Measurements from ENCODE around the gene ABHD3. TPM values are rescaled to one million over a fixed set of nuclear protein-coding genes. Genes with fewer than 3 reads are reported as not detected.
A peak's percentile ranks its signal among the peaks of the same experiment; 100 is the strongest.
"Not testable (repeated sequence)": the region's sequence is repeated elsewhere in the genome, so short reads cannot be mapped to it uniquely, and the experiment has no call there.

The ABHD3 gene
- total RNA-seq, 6 experiments from 2014 or later, result 20.1 to 22.3 (median 21.4) TPM

- no peaks in the 10 kb centered on the region for H3K36me3 ChIP-seq
- ATAC-seq (peak in 1 of 4 donors; percentile 81), DNase-seq (no peak)
- no peak overlapping the region for H3K4me3 ChIP-seq
- no peak overlapping the region for H3K27ac ChIP-seq
- intact Hi-C loops (cut with DNase I), result no loop called here
- H3K4me1 ChIP-seq, result no peaks in the 10 kb centered on the region
- no peaks in the 10 kb centered on the region for H3K27me3 ChIP-seq
- TF ChIP-seq POLR2A (IDR thresholded peaks at IDR 0.05), result no peak
- TF ChIP-seq CTCF (IDR thresholded peaks at IDR 0.05), result no peak
- no peaks in the 10 kb centered on the region for H3K9me3 ChIP-seq
- WGBS (ENCODE audit: insufficient coverage, low coverage, low lambda C conversion rate, missing lambda C conversion rate), result 29% methylated on average over 1 of the region's 2 CpGs
These were observed 23.1 kb upstream of the ABHD3 start for GRCh38 chr18:21727702-21728101.

GRCh38 chr18:21725201-21725600, 20.6 kb upstream of the ABHD3 start:
- ATAC-seq (no peak), DNase-seq (no peak)
- Histone ChIP-seq H3K4me3 (no peak overlapping the region), H3K9me3 (no peaks in the 10 kb centered on the region), H3K36me3 (no peaks in the 10 kb centered on the region), H3K27ac (no peak overlapping the region), H3K27me3 (no peaks in the 10 kb centered on the region), H3K4me1 (no peaks in the 10 kb centered on the region)
- TF ChIP-seq POLR2A (IDR thresholded peaks at IDR 0.05), result no peak
- TF ChIP-seq CTCF (IDR thresholded peaks at IDR 0.05), result no peak
- WGBS (ENCODE audit: insufficient coverage, low coverage, low lambda C conversion rate, missing lambda C conversion rate), result 91% methylated on average over 3 of the region's 4 CpGs
- intact Hi-C loops (cut with DNase I), result no loop called here

- no peaks in the 10 kb centered on the region for H3K4me1 ChIP-seq
- DNase-seq, result no peak
- ATAC-seq, result no peak
- WGBS (ENCODE audit: insufficient coverage, low coverage, low lambda C conversion rate, missing lambda C conversion rate), result 93% methylated on average over 2 of the region's 2 CpGs
- H3K9me3 ChIP-seq, result no peaks in the 10 kb centered on the region
- TF ChIP-seq POLR2A (IDR thresholded peaks at IDR 0.05) (no peak), CTCF (IDR thresholded peaks at IDR 0.05) (no peak)
- H3K27me3 ChIP-seq, result no peaks in the 10 kb centered on the region
- H3K27ac ChIP-seq, result no peak overlapping the region
- H3K36me3 ChIP-seq, result no peaks in the 10 kb centered on the region
- intact Hi-C loops (cut with DNase I), result no loop called here
- H3K4me3 ChIP-seq, result no peak overlapping the region
These were observed 18.1 kb upstream of the ABHD3 start for GRCh38 chr18:21722687-21723086.

- H3K36me3 ChIP-seq, result no peaks in the 10 kb centered on the region
- H3K9me3 ChIP-seq, result no peaks in the 10 kb centered on the region
- DNase-seq, result no peak
- intact Hi-C loops (cut with DNase I), result no loop called here
- H3K4me1 ChIP-seq, result no peaks in the 10 kb centered on the region
- no peak overlapping the region for H3K27ac ChIP-seq
- ATAC-seq, result no peak
- WGBS (ENCODE audit: insufficient coverage, low coverage, low lambda C conversion rate, missing lambda C conversion rate), result 100% methylated on average over 1 of the region's 1 CpG
- no peaks in the 10 kb centered on the region for H3K27me3 ChIP-seq
- no peak overlapping the region for H3K4me3 ChIP-seq
- TF ChIP-seq CTCF (IDR thresholded peaks at IDR 0.05) (no peak), POLR2A (IDR thresholded peaks at IDR 0.05) (no peak)
These were observed 9.9 kb upstream of the ABHD3 start for GRCh38 chr18:21714474-21714873.

GRCh38 chr18:21707130-21707529, 2.6 kb upstream of the ABHD3 start:
- DNase-seq; intact Hi-C loops (cut with DNase I); ATAC-seq; H3K36me3 ChIP-seq; H3K27ac ChIP-seq; H3K4me3 ChIP-seq; H3K9me3 ChIP-seq; H3K4me1 ChIP-seq; H3K27me3 ChIP-seq: not testable (repeated sequence)
- WGBS (ENCODE audit: insufficient coverage, low coverage, low lambda C conversion rate, missing lambda C conversion rate), result 64% methylated on average over 2 of the region's 7 CpGs
